Liver (tissue), 9 donors: ENCODE measurements around the gene ZCWPW1. TPM values are rescaled to one million over a fixed set of nuclear protein-coding genes. Genes with fewer than 3 reads are reported as not detected.

Experiments used
- DNase-seq: peaks from one replicate; pipeline ENCODE4 v3.0.0-alpha.2; 2017; ENCODE audit warnings: low spot score
- H3K27ac ChIP-seq, 2 donors: one replicate each; pipeline ENCODE4 v1.7.0; 2013; ENCODE audit warnings: inconsistent platforms in 2 of 2, low read length in 2 of 2, control low read depth in 1 of 2, low read depth in 1 of 2, mild to moderate bottlenecking in 1 of 2
- H3K27me3 ChIP-seq, 4 donors: one replicate each; pipeline versions ENCODE4 v1.6.1 to v1.7.0; 2013; ENCODE audit warnings: low read length in 3 of 4, inconsistent platforms in 1 of 4, mild to moderate bottlenecking in 1 of 4, moderate library complexity in 1 of 4; ENCODE audit not compliant: control insufficient read depth in 4 of 4, insufficient read depth in 4 of 4
- H3K36me3 ChIP-seq, 4 donors: one replicate each; pipeline versions ENCODE4 v1.6.1 to v1.7.0; 2013; ENCODE audit warnings: low read length in 3 of 4, mild to moderate bottlenecking in 3 of 4, low read depth in 1 of 4, moderate library complexity in 1 of 4; ENCODE audit not compliant: control insufficient read depth in 4 of 4, insufficient read depth in 3 of 4
- H3K4me1 ChIP-seq, 4 donors: one replicate each; pipeline versions ENCODE4 v1.6.1 to v1.7.0; 2013; ENCODE audit warnings: low read length in 3 of 4, mild to moderate bottlenecking in 3 of 4, moderate library complexity in 1 of 4; ENCODE audit not compliant: control insufficient read depth in 4 of 4, insufficient read depth in 4 of 4
- H3K4me3 ChIP-seq, 3 donors: one replicate each; pipeline versions ENCODE4 v1.6.1 to v1.7.0; 2013; ENCODE audit warnings: low read length in 3 of 3, control low read depth in 1 of 3, low read depth in 1 of 3, mild to moderate bottlenecking in 1 of 3
- H3K9ac ChIP-seq, 2 donors: one replicate each; pipeline ENCODE4 v1.7.0; 2013; ENCODE audit warnings: low read length in 2 of 2, mild to moderate bottlenecking in 2 of 2, moderate library complexity in 2 of 2, control low read depth in 1 of 2, low read depth in 1 of 2
- H3K9me3 ChIP-seq, 4 donors: one replicate each; pipeline versions ENCODE4 v1.6.1 to v1.7.0; 2013; ENCODE audit warnings: low read length in 3 of 4; ENCODE audit not compliant: control insufficient read depth in 4 of 4
- EGR1 ChIP-seq, 2 donors: IDR thresholded peaks; 2 replicates each; pipeline ENCODE4 v1.6.1; 2016 to 2018; ENCODE audit warnings: antibody characterized with exemption in 2 of 2, low read depth in 2 of 2
- FOXA1 ChIP-seq: IDR thresholded peaks from 2 replicates; pipeline ENCODE4 v1.6.1; 2016; ENCODE audit warnings: antibody characterized with exemption
- FOXA2 ChIP-seq: IDR thresholded peaks from 2 replicates; pipeline ENCODE4 v1.6.1; 2016; ENCODE audit warnings: antibody characterized with exemption
- GABPA ChIP-seq, 2 donors: IDR thresholded peaks in 1 of 2; conservative IDR thresholded peaks in 1 of 2; 2 replicates each; pipeline ENCODE4 v1.6.1; 2016; ENCODE audit warnings: antibody characterized with exemption in 2 of 2, mild to moderate bottlenecking in 1 of 2, moderate library complexity in 1 of 2
- HNF4A ChIP-seq, 2 donors: conservative IDR thresholded peaks; 2 replicates each; pipeline ENCODE4 v1.6.1; 2016; ENCODE audit warnings: antibody characterized with exemption in 2 of 2, mild to moderate bottlenecking in 2 of 2
- HNF4G ChIP-seq: IDR thresholded peaks from 2 replicates; pipeline ENCODE4 v1.6.1; 2016; ENCODE audit warnings: antibody characterized with exemption
- JUND ChIP-seq, 2 donors: IDR thresholded peaks; 2 replicates each; pipeline ENCODE4 v1.6.1; 2016; ENCODE audit warnings: antibody characterized with exemption in 2 of 2
- NR2F2 ChIP-seq: IDR thresholded peaks from 2 replicates; pipeline ENCODE4 v1.6.1; 2016; ENCODE audit warnings: antibody characterized with exemption
- RAD21 ChIP-seq, 2 donors: IDR thresholded peaks; 2 replicates each; pipeline ENCODE4 v1.6.1; 2016; ENCODE audit warnings: antibody characterized with exemption in 2 of 2, mild to moderate bottlenecking in 2 of 2
- RXRA ChIP-seq, 2 donors: IDR thresholded peaks; 2 replicates each; pipeline ENCODE4 v1.6.1; 2017 to 2018; ENCODE audit warnings: antibody characterized with exemption in 2 of 2, mild to moderate bottlenecking in 1 of 2
- SP1 ChIP-seq: IDR thresholded peaks from 2 replicates; pipeline ENCODE4 v1.6.1; 2018; ENCODE audit warnings: antibody characterized with exemption, mild to moderate bottlenecking
- TAF1 ChIP-seq: conservative IDR thresholded peaks from 2 replicates; pipeline ENCODE4 v1.6.1; 2016; ENCODE audit warnings: antibody characterized with exemption, mild to moderate bottlenecking
- YY1 ChIP-seq: IDR thresholded peaks from 2 replicates; pipeline ENCODE4 v1.6.1; 2016; ENCODE audit warnings: antibody characterized with exemption, mild to moderate bottlenecking
- WGBS: extraction: QIAGEN DNeasy Blood & Tissue Kit; methylation state at CpG from one replicate; pipeline ENCODE4 v1.1.7; 2013; 5-methylcytosine and 5-hydroxymethylcytosine counted together
- polyA plus RNA-seq, 2 donors: library from polyadenylated mRNA; stranded (reverse) in 1 of 2; unstranded in 1 of 2; fragments of 200-250 nt in 1 of 2; fragments of >200 nt in 1 of 2; fragmentation: Nextera tagmentation in 1 of 2; extraction: Ambion mirVana in 1 of 2; gene quantifications; one replicate each; pipeline versions ENCODE4 v1.2.1 to v1.2.3, GENCODE V29; 2013 to 2015
- total RNA-seq, 2 donors: library from RNA; depleted of rRNA; stranded (reverse); fragments of >200 nt; gene quantifications; one replicate each; pipeline ENCODE4 v1.2.3, GENCODE V29; 2014
- TF ChIP-seq, protein P1 (sequence below): fragments of 150-350 bp; IDR thresholded peaks from 2 replicates; pipeline ENCODE4 v1.5.1; 2017; ENCODE audit warnings: improper control_type of control experiment, low read depth, low read length; ENCODE audit not compliant: missing input control
- TF ChIP-seq, protein P2 (sequence below): IDR thresholded peaks from 2 replicates; pipeline ENCODE4 v1.6.1; 2016; ENCODE audit warnings: antibody characterized with exemption, mild to moderate bottlenecking
- TF ChIP-seq, protein P3 (sequence below): IDR thresholded peaks from 2 replicates; pipeline ENCODE4 v1.6.1; 2016; ENCODE audit warnings: antibody characterized with exemption
- TF ChIP-seq, protein P4 (sequence below): IDR thresholded peaks from 2 replicates; pipeline ENCODE4 v1.6.1; 2016; ENCODE audit warnings: antibody characterized with exemption
- TF ChIP-seq, protein P5 (sequence below): IDR thresholded peaks from 2 replicates; pipeline ENCODE4 v1.6.1; 2016; ENCODE audit warnings: antibody characterized with exemption
- donor health status: healthy.
- donor health status: healthy.
- donor health status: healthy.
- donor health status: healthy.
- donor health status: healthy.

Gene ZCWPW1
- total and polyA plus RNA-seq, 4 donors: 1.4 to 3.3 (median 2.8) TPM

DNA sequence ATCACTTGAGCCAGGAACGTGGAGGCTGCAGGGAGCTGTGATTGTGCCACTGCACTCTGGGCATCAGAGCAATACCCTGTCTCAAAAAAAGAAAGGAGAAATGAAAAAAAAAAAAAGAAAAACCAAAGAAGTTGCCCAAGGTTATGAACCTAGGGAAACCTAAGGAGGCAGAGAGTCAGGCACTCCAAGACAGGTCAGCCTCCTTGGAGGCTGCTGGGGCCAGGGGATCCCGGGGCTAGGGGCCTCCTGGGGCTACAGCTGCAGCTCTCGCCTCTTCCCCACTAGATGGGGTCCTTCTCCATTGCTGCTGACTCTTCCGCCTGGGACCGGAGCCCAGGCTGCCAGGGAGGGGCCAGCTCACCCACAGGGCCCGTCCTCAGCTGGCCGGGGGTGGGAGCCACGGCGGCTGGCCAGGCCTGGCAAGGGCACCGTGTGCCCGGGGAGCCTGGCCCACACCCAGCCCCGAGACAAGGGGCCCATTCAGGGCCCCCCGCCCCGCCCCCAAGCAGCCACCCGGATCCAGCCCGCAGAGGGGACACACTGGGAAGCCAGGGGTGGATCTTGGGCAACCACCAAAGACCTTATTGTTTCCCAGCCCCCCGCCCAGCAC, 37.3 kb upstream of the ZCWPW1 start:
- Histone ChIP-seq H3K9ac (no peak overlapping the region), H3K27me3 (no peaks in the 10 kb centered on the region), H3K36me3 (peaks cover 0 to 3% (median 0%) of the 10 kb centered on the region in 4 donors), H3K9me3 (no peaks in the 10 kb centered on the region), H3K4me1 (peaks cover 5 to 15% (median 11%) of the 10 kb centered on the region in 4 donors), H3K4me3 (no peak overlapping the region), H3K27ac (no peak overlapping the region)
- WGBS: 16% methylated on average over 17 of the region's 17 CpGs
- TF ChIP-seq RAD21 (IDR thresholded peaks at IDR 0.05) (peak; percentile 79 to 82), RXRA (IDR thresholded peaks at IDR 0.05) (peak in 1 of 2 donors; percentile 21), JUND (IDR thresholded peaks at IDR 0.05) (no peak)
- TF ChIP-seq, protein P1, sequence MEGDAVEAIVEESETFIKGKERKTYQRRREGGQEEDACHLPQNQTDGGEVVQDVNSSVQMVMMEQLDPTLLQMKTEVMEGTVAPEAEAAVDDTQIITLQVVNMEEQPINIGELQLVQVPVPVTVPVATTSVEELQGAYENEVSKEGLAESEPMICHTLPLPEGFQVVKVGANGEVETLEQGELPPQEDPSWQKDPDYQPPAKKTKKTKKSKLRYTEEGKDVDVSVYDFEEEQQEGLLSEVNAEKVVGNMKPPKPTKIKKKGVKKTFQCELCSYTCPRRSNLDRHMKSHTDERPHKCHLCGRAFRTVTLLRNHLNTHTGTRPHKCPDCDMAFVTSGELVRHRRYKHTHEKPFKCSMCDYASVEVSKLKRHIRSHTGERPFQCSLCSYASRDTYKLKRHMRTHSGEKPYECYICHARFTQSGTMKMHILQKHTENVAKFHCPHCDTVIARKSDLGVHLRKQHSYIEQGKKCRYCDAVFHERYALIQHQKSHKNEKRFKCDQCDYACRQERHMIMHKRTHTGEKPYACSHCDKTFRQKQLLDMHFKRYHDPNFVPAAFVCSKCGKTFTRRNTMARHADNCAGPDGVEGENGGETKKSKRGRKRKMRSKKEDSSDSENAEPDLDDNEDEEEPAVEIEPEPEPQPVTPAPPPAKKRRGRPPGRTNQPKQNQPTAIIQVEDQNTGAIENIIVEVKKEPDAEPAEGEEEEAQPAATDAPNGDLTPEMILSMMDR: peak; percentile 50
- TF ChIP-seq, protein P2, sequence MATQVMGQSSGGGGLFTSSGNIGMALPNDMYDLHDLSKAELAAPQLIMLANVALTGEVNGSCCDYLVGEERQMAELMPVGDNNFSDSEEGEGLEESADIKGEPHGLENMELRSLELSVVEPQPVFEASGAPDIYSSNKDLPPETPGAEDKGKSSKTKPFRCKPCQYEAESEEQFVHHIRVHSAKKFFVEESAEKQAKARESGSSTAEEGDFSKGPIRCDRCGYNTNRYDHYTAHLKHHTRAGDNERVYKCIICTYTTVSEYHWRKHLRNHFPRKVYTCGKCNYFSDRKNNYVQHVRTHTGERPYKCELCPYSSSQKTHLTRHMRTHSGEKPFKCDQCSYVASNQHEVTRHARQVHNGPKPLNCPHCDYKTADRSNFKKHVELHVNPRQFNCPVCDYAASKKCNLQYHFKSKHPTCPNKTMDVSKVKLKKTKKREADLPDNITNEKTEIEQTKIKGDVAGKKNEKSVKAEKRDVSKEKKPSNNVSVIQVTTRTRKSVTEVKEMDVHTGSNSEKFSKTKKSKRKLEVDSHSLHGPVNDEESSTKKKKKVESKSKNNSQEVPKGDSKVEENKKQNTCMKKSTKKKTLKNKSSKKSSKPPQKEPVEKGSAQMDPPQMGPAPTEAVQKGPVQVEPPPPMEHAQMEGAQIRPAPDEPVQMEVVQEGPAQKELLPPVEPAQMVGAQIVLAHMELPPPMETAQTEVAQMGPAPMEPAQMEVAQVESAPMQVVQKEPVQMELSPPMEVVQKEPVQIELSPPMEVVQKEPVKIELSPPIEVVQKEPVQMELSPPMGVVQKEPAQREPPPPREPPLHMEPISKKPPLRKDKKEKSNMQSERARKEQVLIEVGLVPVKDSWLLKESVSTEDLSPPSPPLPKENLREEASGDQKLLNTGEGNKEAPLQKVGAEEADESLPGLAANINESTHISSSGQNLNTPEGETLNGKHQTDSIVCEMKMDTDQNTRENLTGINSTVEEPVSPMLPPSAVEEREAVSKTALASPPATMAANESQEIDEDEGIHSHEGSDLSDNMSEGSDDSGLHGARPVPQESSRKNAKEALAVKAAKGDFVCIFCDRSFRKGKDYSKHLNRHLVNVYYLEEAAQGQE: no peak
- no peak for DNase-seq

DNA sequence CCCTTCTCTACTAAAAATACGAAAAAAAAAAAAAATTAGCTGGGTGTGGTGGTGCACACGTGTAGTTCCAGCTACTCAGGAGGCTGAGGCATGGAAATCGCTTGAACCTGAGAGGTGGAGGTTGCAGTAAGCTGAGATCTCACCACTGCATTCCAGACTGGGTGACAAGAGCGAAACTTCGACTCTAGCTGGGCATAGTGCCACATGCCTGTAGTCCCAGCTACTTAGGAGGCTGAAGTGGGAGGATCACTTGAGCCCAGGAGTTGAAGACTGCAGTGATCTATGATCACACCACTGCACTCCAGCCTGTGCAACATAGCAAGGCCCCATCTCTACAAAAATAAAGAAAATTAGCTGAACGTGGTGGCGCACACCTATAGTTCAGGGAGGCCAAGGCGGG, 36.8 kb upstream of the ZCWPW1 start:
- WGBS: 77% methylated on average over 8 of the region's 8 CpGs
- Histone ChIP-seq H3K9ac (no peak overlapping the region), H3K36me3 (peaks cover 0 to 1% (median 0%) of the 10 kb centered on the region in 4 donors)

More for the DNA sequence above, 36.8 kb upstream of the ZCWPW1 start:
- Histone ChIP-seq H3K4me1 (peaks cover 5 to 15% (median 11%) of the 10 kb centered on the region in 4 donors), H3K9me3 (no peaks in the 10 kb centered on the region), H3K27me3 (no peaks in the 10 kb centered on the region), H3K4me3 (no peak overlapping the region), H3K27ac (no peak overlapping the region)
- DNase-seq: no peak
- TF ChIP-seq RAD21 (IDR thresholded peaks at IDR 0.05) (no peak), GABPA (IDR thresholded peaks at IDR 0.05 in 1 of 2, conservative IDR thresholded peaks at IDR 0.05 in 1 of 2) (no peak), HNF4A (conservative IDR thresholded peaks at IDR 0.05) (no peak), EGR1 (IDR thresholded peaks at IDR 0.05; ENCODE audit: low read depth in 2 of 2) (no peak), FOXA1 (no peak), JUND (IDR thresholded peaks at IDR 0.05) (no peak), YY1 (no peak), TAF1 (no peak), RXRA (IDR thresholded peaks at IDR 0.05) (no peak), HNF4G (no peak), FOXA2 (no peak), NR2F2 (no peak), SP1 (no peak)
- TF ChIP-seq, protein P2: no peak
- TF ChIP-seq, protein P3, sequence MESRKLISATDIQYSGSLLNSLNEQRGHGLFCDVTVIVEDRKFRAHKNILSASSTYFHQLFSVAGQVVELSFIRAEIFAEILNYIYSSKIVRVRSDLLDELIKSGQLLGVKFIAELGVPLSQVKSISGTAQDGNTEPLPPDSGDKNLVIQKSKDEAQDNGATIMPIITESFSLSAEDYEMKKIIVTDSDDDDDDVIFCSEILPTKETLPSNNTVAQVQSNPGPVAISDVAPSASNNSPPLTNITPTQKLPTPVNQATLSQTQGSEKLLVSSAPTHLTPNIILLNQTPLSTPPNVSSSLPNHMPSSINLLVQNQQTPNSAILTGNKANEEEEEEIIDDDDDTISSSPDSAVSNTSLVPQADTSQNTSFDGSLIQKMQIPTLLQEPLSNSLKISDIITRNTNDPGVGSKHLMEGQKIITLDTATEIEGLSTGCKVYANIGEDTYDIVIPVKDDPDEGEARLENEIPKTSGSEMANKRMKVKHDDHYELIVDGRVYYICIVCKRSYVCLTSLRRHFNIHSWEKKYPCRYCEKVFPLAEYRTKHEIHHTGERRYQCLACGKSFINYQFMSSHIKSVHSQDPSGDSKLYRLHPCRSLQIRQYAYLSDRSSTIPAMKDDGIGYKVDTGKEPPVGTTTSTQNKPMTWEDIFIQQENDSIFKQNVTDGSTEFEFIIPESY: no peak
- TF ChIP-seq, protein P4, sequence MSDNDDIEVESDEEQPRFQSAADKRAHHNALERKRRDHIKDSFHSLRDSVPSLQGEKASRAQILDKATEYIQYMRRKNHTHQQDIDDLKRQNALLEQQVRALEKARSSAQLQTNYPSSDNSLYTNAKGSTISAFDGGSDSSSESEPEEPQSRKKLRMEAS: no peak
- TF ChIP-seq, protein P1: no peak
- TF ChIP-seq, protein P5, sequence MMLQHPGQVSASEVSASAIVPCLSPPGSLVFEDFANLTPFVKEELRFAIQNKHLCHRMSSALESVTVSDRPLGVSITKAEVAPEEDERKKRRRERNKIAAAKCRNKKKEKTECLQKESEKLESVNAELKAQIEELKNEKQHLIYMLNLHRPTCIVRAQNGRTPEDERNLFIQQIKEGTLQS: no peak
